PC-9 (cell line): ENCODE measurements around the gene ITGA8. TPM values are rescaled to one million over a fixed set of nuclear protein-coding genes. Genes with fewer than 3 reads are reported as not detected.
"Not testable (repeated sequence)": the region's sequence is repeated elsewhere in the genome, so short reads cannot be mapped to it uniquely, and the experiment has no call there.

Source experiments
- BruUV-seq: library from RNA; stranded (reverse); fragments of 400-500 nt; replicated peaks from 2 replicates; lab custom pipeline; 2021; lab: Mats Ljungman, UMichigan
- CTCF ChIA-PET: fragments of 300-600 bp; sonication (Branson Sonifier 250); formaldehyde crosslinking; loops from one replicate; lab custom pipeline; 2022; ENCODE audit warnings: antibody characterized with exemption; lab: Charles Lee
- POLR2A ChIA-PET: fragments of 300-600 bp; sonication (Branson Sonifier 250); formaldehyde crosslinking; loops from one replicate; lab custom pipeline; 2022; ENCODE audit warnings: antibody characterized with exemption; ENCODE audit not compliant: unreplicated experiment; lab: Charles Lee
- DNase-seq, 2 experiments: peaks; one replicate each; pipeline versions ENCODE4 v3.0.0 to v3.0.0-alpha.2; 2015 to 2022; ENCODE audit warnings: mixed read lengths in 1 of 2
- H2AFZ ChIP-seq: fragments of 200-600 bp; sonication (generic); 2 replicates; pipeline ENCODE4 v1.8.1; 2017; ENCODE audit warnings: antibody characterized with exemption
- H3F3A ChIP-seq: fragments of 200-600 bp; sonication (generic); 2 replicates; pipeline ENCODE4 v1.8.1; 2017; ENCODE audit warnings: antibody characterized with exemption, mild to moderate bottlenecking, low read depth; ENCODE audit not compliant: insufficient read depth
- H3K27ac ChIP-seq: fragments of 200-600 bp; sonication (generic); 2 replicates; pipeline ENCODE4 v1.6.1; 2016; ENCODE audit warnings: mixed run types
- H3K27me3 ChIP-seq: fragments of 200-600 bp; sonication (generic); 2 replicates; pipeline ENCODE4 v1.6.1; 2016; ENCODE audit warnings: low read depth, mixed run types; ENCODE audit not compliant: insufficient read depth
- H3K36me3 ChIP-seq: fragments of 200-600 bp; sonication (generic); 2 replicates; pipeline ENCODE4 v1.6.1; 2016; ENCODE audit warnings: low read depth, mixed run types
- H3K4me1 ChIP-seq: fragments of 200-600 bp; sonication (generic); replicated peaks from 2 replicates; pipeline ENCODE4 v1.6.1; 2016; ENCODE audit warnings: mixed run types; ENCODE audit not compliant: insufficient read depth
- H3K4me2 ChIP-seq: fragments of 200-600 bp; sonication (generic); 2 replicates; pipeline ENCODE4 v1.6.1; 2017; ENCODE audit warnings: mixed run types
- H3K4me3 ChIP-seq: fragments of 200-600 bp; sonication (generic); 2 replicates; pipeline ENCODE4 v1.6.1; 2016; ENCODE audit warnings: mixed run types
- H3K79me2 ChIP-seq: fragments of 200-600 bp; sonication (generic); 2 replicates; pipeline ENCODE4 v1.6.1; 2017; ENCODE audit warnings: low read depth, mixed run types
- H3K9me2 ChIP-seq: fragments of 200-600 bp; sonication (generic); 2 replicates; pipeline ENCODE4 v1.8.1; 2017; ENCODE audit warnings: mild to moderate bottlenecking; ENCODE audit not compliant: insufficient read depth
- H3K9me3 ChIP-seq: fragments of 200-600 bp; sonication (generic); 2 replicates; pipeline ENCODE4 v1.8.1; 2016; ENCODE audit warnings: low read depth; ENCODE audit not compliant: insufficient read depth
- H4K20me1 ChIP-seq: fragments of 200-600 bp; sonication (generic); 2 replicates; pipeline ENCODE4 v1.8.1; 2017; ENCODE audit not compliant: insufficient read depth
- EZH2 ChIP-seq: fragments of 200-600 bp; sonication (generic); IDR thresholded peaks from 2 replicates; pipeline ENCODE4 v1.8.0; 2017; ENCODE audit warnings: antibody characterized with exemption, low read depth
- intact Hi-C: fragments of 100-400 bp; cut with micrococcal nuclease; formaldehyde crosslinking; loops from one replicate; pipeline ENCODE4 v1.10.0; 2022; ENCODE audit not compliant: unreplicated experiment
- total RNA-seq: library from RNA; stranded (reverse); gene quantifications from 2 replicates; pipeline ENCODE4 v1.2.3, GENCODE V29; 2021
- TF ChIP-seq, protein P1 (sequence below): fragments of 200-600 bp; sonication (generic); conservative IDR thresholded peaks from 2 replicates; pipeline ENCODE4 v1.6.1; 2017; ENCODE audit warnings: mixed run types, antibody characterized with exemption, mild to moderate bottlenecking, moderate library complexity

ITGA8 gene
- total RNA-seq, 1 experiment from 2014 or later: not detected

DNA sequence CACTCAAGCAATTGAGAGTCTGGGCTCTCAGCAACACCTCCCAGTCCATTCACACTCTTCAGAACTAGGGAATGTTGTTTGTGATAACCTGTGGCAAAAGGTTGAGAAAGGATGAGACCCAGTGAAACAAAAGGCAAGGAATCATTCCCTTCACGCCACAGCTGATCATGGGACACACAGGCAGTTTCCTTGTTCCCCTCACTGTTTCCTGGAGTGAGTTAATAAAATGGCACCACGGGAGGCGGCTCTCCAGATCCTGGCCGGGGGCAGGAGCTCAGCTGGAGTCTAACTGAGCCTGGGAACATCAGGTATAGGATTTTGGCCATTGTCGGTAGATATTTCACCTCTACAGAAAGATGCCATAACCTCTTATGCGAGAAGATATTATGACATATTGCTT is 241.3 kb downstream of the ITGA8 start:
- TF ChIP-seq EZH2: no peak
- TF ChIP-seq, protein P1, sequence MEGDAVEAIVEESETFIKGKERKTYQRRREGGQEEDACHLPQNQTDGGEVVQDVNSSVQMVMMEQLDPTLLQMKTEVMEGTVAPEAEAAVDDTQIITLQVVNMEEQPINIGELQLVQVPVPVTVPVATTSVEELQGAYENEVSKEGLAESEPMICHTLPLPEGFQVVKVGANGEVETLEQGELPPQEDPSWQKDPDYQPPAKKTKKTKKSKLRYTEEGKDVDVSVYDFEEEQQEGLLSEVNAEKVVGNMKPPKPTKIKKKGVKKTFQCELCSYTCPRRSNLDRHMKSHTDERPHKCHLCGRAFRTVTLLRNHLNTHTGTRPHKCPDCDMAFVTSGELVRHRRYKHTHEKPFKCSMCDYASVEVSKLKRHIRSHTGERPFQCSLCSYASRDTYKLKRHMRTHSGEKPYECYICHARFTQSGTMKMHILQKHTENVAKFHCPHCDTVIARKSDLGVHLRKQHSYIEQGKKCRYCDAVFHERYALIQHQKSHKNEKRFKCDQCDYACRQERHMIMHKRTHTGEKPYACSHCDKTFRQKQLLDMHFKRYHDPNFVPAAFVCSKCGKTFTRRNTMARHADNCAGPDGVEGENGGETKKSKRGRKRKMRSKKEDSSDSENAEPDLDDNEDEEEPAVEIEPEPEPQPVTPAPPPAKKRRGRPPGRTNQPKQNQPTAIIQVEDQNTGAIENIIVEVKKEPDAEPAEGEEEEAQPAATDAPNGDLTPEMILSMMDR: no peak
- H3K9me2 ChIP-seq: no peaks in the 10 kb centered on the region; the same call in 1 of the 2 replicates
- H3K9me3 ChIP-seq: no peaks in the 10 kb centered on the region
- no peak overlapping the region for H3K27ac ChIP-seq
- no peak overlapping the region for H3K4me3 ChIP-seq
- peaks cover 32% of the 10 kb centered on the region; the same call in 1 of the 2 replicates for H3K27me3 ChIP-seq
- intact Hi-C loops: no loop called here
- ChIA-PET CTCF (no interaction called here), POLR2A (no interaction called here)
- no peaks in the 10 kb centered on the region for H4K20me1 ChIP-seq
- no TSS peak for BruUV-seq
- H3F3A ChIP-seq: no peaks in the 10 kb centered on the region
- no peak for DNase-seq
- no peaks in the 10 kb centered on the region for H3K36me3 ChIP-seq
- H3K4me1 ChIP-seq: no peaks in the 10 kb centered on the region
- no peak overlapping the region for H3K4me2 ChIP-seq
- H2AFZ ChIP-seq: no peak overlapping the region
- no peaks in the 10 kb centered on the region for H3K79me2 ChIP-seq

DNA sequence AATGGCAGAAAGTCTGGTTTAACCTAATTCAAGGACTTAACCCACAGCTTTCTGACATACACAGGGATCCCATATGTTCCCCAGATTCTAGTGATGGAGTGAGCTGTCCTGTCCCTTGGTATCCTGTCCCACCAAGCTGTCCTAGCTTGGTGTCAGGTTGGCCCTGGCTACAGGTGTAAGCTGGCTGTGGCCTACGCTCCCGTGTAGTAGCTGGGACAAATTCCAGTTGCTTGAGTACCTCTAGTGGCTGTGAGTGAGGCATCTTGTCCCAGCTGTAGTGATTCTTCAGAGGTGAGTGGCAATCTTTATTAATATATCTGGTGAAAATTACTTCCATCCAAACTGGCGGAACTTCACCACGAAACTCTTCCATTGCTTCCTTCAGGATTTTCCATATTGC is 243.4 kb downstream of the ITGA8 start:
- ChIA-PET CTCF (no interaction called here), POLR2A (no interaction called here)
- TF ChIP-seq, protein P1: no peak
- no peak for TF ChIP-seq EZH2
- Histone ChIP-seq H2AFZ (no peak overlapping the region), H3K27ac (no peak overlapping the region), H3K27me3 (peaks cover 41% of the 10 kb centered on the region), H3K4me3 (no peak overlapping the region), H3K4me2 (no peak overlapping the region), H3K79me2 (no peaks in the 10 kb centered on the region), H3K9me3 (no peaks in the 10 kb centered on the region), H3K4me1 (no peaks in the 10 kb centered on the region), H4K20me1 (no peaks in the 10 kb centered on the region), H3K36me3 (no peaks in the 10 kb centered on the region), H3F3A (no peaks in the 10 kb centered on the region), H3K9me2 (no peaks in the 10 kb centered on the region; the same call in 1 of the 2 replicates)
- no TSS peak for BruUV-seq
- intact Hi-C loops: no loop called here
- DNase-seq: no peak

DNA sequence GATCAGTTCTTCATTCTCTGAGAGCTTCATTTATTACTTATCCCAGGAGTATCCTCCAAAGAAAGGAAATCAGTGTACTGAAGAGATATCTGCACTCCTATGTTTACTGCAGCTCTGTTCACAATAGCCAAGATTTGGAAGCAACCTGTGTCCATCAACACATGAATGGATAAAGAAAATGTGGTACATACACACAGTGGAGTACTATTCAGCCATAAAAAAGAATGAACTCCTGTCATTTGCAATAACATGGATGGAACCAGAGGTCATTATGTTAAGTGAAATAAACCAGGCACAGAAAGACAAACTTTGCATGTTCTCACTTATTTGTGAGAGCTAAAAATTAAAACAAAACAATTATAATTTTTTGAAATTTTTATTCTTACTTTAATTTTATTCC is 244.3 kb downstream of the ITGA8 start:
- DNase-seq, H3K36me3 ChIP-seq, intact Hi-C loops, H3K9me2 ChIP-seq, H3K27ac ChIP-seq, H3K9me3 ChIP-seq, H3F3A ChIP-seq, POLR2A ChIA-PET, H3K79me2 ChIP-seq, H4K20me1 ChIP-seq, H3K4me2 ChIP-seq, H2AFZ ChIP-seq, BruUV-seq, H3K4me1 ChIP-seq, CTCF ChIA-PET, H3K4me3 ChIP-seq: not testable (repeated sequence)
- peaks cover 50% of the 10 kb centered on the region for H3K27me3 ChIP-seq

GRCh38 chr10:15474671-15475070 is 245.1 kb downstream of the ITGA8 start:
- H3K9me2 ChIP-seq: no peaks in the 10 kb centered on the region; the same call in 1 of the 2 replicates
- intact Hi-C loops: no loop called here
- ChIA-PET POLR2A (no interaction called here), CTCF (no interaction called here)
- H4K20me1 ChIP-seq: no peaks in the 10 kb centered on the region
- DNase-seq: no peak
- H3K4me2 ChIP-seq: no peak overlapping the region
- peaks cover 55% of the 10 kb centered on the region for H3K27me3 ChIP-seq
- H3K79me2 ChIP-seq: no peaks in the 10 kb centered on the region
- no peak overlapping the region for H3K4me3 ChIP-seq
- H3K27ac ChIP-seq: no peak overlapping the region
- no peak overlapping the region for H2AFZ ChIP-seq
- no peaks in the 10 kb centered on the region for H3F3A ChIP-seq
- no peaks in the 10 kb centered on the region for H3K36me3 ChIP-seq
- H3K4me1 ChIP-seq: no peaks in the 10 kb centered on the region
- no TSS peak for BruUV-seq
- no peak for TF ChIP-seq EZH2
- TF ChIP-seq, protein P1: no peak
- H3K9me3 ChIP-seq: no peaks in the 10 kb centered on the region
